ENCODE results near the gene FOXP4. TPM values are rescaled to one million over a fixed set of nuclear protein-coding genes. Genes with fewer than 3 reads are reported as not detected.

FOXP4 gene
- polyA plus RNA-seq, 1 experiment, result 1.9 TPM

DNA sequence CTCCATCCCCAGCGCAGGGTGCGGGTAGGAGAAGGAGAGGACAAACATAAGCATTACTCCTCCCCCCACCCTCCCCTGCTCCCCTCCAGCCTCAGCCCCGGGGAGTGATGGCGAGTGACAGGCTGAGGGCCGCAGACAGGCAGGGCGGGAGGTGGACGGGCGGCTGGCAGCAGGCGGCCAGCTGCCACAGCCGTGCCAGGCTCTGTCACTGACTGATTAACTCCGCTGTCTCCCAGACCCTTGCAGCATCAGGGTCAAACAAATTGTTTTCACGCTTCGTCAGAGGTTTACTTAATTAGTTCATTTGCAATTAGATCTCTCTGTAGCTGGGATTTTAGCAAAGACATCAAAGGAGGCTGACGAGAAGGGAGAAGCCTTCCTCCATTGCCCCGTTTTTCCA lies 41.9 kb downstream of the FOXP4 start:
- Histone ChIP-seq H3K27ac (ENCODE audit: low read depth, low read length) (no peak overlapping the region), H3K9me3 (ENCODE audit: control insufficient read depth, insufficient read depth, low read length) (no peaks in the 10 kb centered on the region), H3K27me3 (ENCODE audit: control insufficient read depth, insufficient read depth, low read length) (no peaks in the 10 kb centered on the region), H3K4me3 (ENCODE audit: low read depth, low read length) (no peak overlapping the region)
- no peak for DNase-seq (ENCODE audit: low read depth, low spot score)
- TF ChIP-seq CTCF (IDR thresholded peaks at IDR 0.05; ENCODE audit: low read depth, low read length), result no peak
- POLR2A ChIA-PET, result no interaction called here
- CTCF ChIA-PET, result interaction anchor here (1.2 to 4.1 kb wide), 5 partner anchors 15 to 220 kb away, joined by 4 to 17 read pairs (median 11); no protein-coding TSS in a partner anchor

DNA sequence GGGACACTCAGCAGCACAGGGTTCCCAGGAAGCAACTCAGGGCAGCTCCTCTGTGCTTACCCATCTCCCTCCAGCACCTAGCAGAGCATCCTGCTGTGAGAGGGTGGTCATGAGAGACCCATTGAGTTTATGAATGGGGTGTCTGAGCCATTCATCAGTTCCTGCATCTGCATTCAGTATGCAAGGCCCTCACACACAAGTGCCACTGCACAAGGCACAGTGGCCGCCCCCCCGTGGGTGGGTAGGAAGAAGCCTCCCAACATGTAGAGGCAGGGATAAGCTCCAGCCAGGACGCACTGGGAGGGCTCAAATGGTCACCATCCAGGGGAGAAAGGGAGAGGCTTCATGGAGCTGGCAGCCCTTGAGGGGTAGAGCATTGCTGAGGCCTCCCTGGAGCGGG lies 43.0 kb downstream of the FOXP4 start:
- ChIA-PET CTCF (interaction anchor here (0.7 to 4.1 kb wide), 6 partner anchors 13 to 222 kb away, joined by 3 to 17 read pairs (median 11); no protein-coding TSS in a partner anchor), POLR2A (no interaction called here)
- Histone ChIP-seq H3K27me3 (ENCODE audit: control insufficient read depth, insufficient read depth, low read length) (no peaks in the 10 kb centered on the region), H3K27ac (ENCODE audit: low read depth, low read length) (no peak overlapping the region), H3K9me3 (ENCODE audit: control insufficient read depth, insufficient read depth, low read length) (no peaks in the 10 kb centered on the region), H3K4me3 (ENCODE audit: low read depth, low read length) (no peak overlapping the region)
- DNase-seq (ENCODE audit: low read depth, low spot score), result no peak
- TF ChIP-seq CTCF (IDR thresholded peaks at IDR 0.05; ENCODE audit: low read depth, low read length), result no peak

- no peak for TF ChIP-seq CTCF (IDR thresholded peaks at IDR 0.05; ENCODE audit: low read depth, low read length)
- no peak overlapping the region for H3K27ac ChIP-seq (ENCODE audit: low read depth, low read length)
- H3K9me3 ChIP-seq (ENCODE audit: control insufficient read depth, insufficient read depth, low read length), result no peaks in the 10 kb centered on the region
- POLR2A ChIA-PET, result interaction anchor here (0.6 kb wide), 1 partner anchor 70 kb away, joined by 3 read pairs; no protein-coding TSS in a partner anchor
- no peaks in the 10 kb centered on the region for H3K27me3 ChIP-seq (ENCODE audit: control insufficient read depth, insufficient read depth, low read length)
- DNase-seq (ENCODE audit: low read depth, low spot score), result no peak
- H3K4me3 ChIP-seq (ENCODE audit: low read depth, low read length), result no peak overlapping the region
- CTCF ChIA-PET, result interaction anchor here (1.2 to 14.3 kb wide), 8 partner anchors 13 to 223 kb away, joined by 4 to 195 read pairs (median 12); no protein-coding TSS in a partner anchor
These were observed 43.7 kb downstream of the FOXP4 start for GRCh38 chr6:41589636-41590622.

GRCh38 chr6:41591122-41591521 lies 44.9 kb downstream of the FOXP4 start:
- H3K27me3 ChIP-seq (ENCODE audit: control insufficient read depth, insufficient read depth, low read length), result no peaks in the 10 kb centered on the region
- POLR2A ChIA-PET, result no interaction called here
- DNase-seq (ENCODE audit: low read depth, low spot score), result no peak
- no peaks in the 10 kb centered on the region for H3K9me3 ChIP-seq (ENCODE audit: control insufficient read depth, insufficient read depth, low read length)
- H3K27ac ChIP-seq (ENCODE audit: low read depth, low read length), result no peak overlapping the region
- no peak for TF ChIP-seq CTCF (IDR thresholded peaks at IDR 0.05; ENCODE audit: low read depth, low read length)
- CTCF ChIA-PET, result interaction anchor here (0.9 to 14.3 kb wide), 6 partner anchors 12 to 220 kb away, joined by 3 to 195 read pairs (median 6); no protein-coding TSS in a partner anchor
- no peak overlapping the region for H3K4me3 ChIP-seq (ENCODE audit: low read depth, low read length)
